Measurements from ENCODE around the gene FXYD3.
A peak's percentile ranks its signal among the peaks of the same experiment; 100 is the strongest.
"Not testable (repeated sequence)": the region's sequence is repeated elsewhere in the genome, so short reads cannot be mapped to it uniquely, and the experiment has no call there.

The FXYD3 gene

GRCh38 chr19:35125749-35126623, 10.4 kb downstream of the FXYD3 start:
- DNase-seq, result no peak

GRCh38 chr19:35126624-35126959, 11.0 kb downstream of the FXYD3 start:
- DNase-seq, result no peak

- no peak for DNase-seq
Measured at GRCh38 chr19:35127871-35128270, 12.2 kb downstream of the FXYD3 start.

GRCh38 chr19:35128398-35129057, 12.9 kb downstream of the FXYD3 start:
- no peak for DNase-seq

GRCh38 chr19:35129724-35130274, 14.2 kb downstream of the FXYD3 start:
- DNase-seq, result not testable (repeated sequence)

GRCh38 chr19:35130761-35131720, 15.4 kb downstream of the FXYD3 start:
- DNase-seq, result no peak

GRCh38 chr19:35132254-35132653, 16.6 kb downstream of the FXYD3 start:
- DNase-seq, result no peak

- DNase-seq, result no peak
Measured at GRCh38 chr19:35133826-35134225, 18.2 kb downstream of the FXYD3 start.

GRCh38 chr19:35134601-35135242, 19.1 kb downstream of the FXYD3 start, which contains the start of gene LGI4:
Gene LGI4, minus strand, starts transcription at chr19:35135059. Its CDS starts 379 bp downstream, at chr19:35134680.
- DNase-seq, result no peak

GRCh38 chr19:35135389-35135909, 19.8 kb downstream of the FXYD3 start:
- peak; percentile 84 for DNase-seq

- DNase-seq, result no peak
Measured at GRCh38 chr19:35136231-35136630, 20.6 kb downstream of the FXYD3 start.

- DNase-seq, result peak; percentile 15
Measured at GRCh38 chr19:35136977-35137702, 21.5 kb downstream of the FXYD3 start.

GRCh38 chr19:35138305-35138892, 22.8 kb downstream of the FXYD3 start, which contains the start of gene FXYD1:
Gene FXYD1, plus strand, starts transcription at chr19:35138824. Its CDS starts 1,256 bp downstream, at chr19:35140080.
- no peak for DNase-seq

GRCh38 chr19:35140207-35140961, 24.8 kb downstream of the FXYD3 start:
- peak; percentile 35 for DNase-seq

GRCh38 chr19:35140962-35141836, 25.6 kb downstream of the FXYD3 start:
- DNase-seq, result peak; percentile 98

- DNase-seq, result peak; percentile 42
Measured at GRCh38 chr19:35141837-35142605, 26.4 kb downstream of the FXYD3 start.

- DNase-seq, result peak; percentile 79
Measured at GRCh38 chr19:35142606-35143230, 27.1 kb downstream of the FXYD3 start.

Data from NCI-H69 (cell line).